Measurements from ENCODE around the gene PKD2L1. TPM values are rescaled to one million over a fixed set of nuclear protein-coding genes. Genes with fewer than 3 reads are reported as not detected.

Gene PKD2L1
- total RNA-seq, 1 experiment from 2014 or later = not detected

DNA sequence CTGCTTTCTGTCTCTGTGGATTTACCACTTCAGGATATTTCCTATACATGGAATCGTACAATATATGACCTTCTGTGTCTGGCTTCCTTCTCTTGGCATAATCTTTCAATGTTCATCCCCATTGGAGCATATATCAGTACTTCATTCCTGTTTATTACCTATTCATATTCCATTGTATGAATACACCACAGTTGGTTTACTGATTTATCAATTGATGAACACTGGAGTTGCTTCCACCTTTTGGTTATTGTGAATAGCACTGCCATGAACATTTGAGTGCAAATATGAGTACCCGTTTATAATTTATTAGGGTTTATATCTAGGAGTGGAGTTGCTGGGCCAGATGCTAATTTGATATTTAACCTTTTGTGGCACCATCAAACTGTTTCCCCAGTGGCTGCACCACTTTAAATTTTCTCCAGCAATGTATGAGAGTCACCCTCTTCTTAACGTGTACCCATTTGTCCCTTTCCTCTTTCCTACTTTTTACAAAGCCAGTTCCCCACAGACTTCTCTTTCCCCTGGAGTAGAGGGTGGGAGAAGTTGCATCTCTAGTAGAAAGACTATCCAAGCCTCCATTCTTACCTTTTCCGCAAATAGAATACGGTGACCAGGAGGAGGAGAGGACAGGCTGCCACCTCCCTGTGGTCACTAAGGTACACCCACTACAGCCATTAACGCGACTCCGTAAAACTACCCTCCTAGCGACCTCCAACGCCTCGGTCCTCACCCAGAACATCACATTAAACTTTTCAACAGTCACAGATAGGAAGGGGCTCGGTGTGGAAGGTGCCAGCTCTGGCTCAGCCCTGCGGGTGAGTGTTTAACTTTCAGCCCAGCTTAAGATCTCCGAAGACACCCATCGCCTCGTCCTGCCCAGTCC, 42.6 kb upstream of the PKD2L1 start:
- no TSS peak for BruUV-seq (replicated peaks)
- H2AFZ ChIP-seq (ENCODE audit: low read length) = peak overlapping the region; percentile 64; the same call in 1 of the 2 replicates
- ATAC-seq = no peak

GRCh38 chr10:100371482-100372027, 41.5 kb upstream of the PKD2L1 start:
- H3K27ac ChIP-seq (ENCODE audit: low read length) = peak overlapping the region; percentile 100
- H3K9ac ChIP-seq (ENCODE audit: low read length) = peak overlapping the region; percentile 100
- CTCF ChIA-PET = interaction anchor here (0.7 kb wide), 1 partner anchor 36 kb away, joined by 5 read pairs; no protein-coding TSS in a partner anchor
- no peaks in the 10 kb centered on the region for H3K9me2 ChIP-seq (replicated peaks; ENCODE audit: low read length)
- no peak for TF ChIP-seq EZH2 (IDR thresholded peaks at IDR 0.05; ENCODE audit: low read length, unreplicated experiment)
- TF ChIP-seq, protein P1, sequence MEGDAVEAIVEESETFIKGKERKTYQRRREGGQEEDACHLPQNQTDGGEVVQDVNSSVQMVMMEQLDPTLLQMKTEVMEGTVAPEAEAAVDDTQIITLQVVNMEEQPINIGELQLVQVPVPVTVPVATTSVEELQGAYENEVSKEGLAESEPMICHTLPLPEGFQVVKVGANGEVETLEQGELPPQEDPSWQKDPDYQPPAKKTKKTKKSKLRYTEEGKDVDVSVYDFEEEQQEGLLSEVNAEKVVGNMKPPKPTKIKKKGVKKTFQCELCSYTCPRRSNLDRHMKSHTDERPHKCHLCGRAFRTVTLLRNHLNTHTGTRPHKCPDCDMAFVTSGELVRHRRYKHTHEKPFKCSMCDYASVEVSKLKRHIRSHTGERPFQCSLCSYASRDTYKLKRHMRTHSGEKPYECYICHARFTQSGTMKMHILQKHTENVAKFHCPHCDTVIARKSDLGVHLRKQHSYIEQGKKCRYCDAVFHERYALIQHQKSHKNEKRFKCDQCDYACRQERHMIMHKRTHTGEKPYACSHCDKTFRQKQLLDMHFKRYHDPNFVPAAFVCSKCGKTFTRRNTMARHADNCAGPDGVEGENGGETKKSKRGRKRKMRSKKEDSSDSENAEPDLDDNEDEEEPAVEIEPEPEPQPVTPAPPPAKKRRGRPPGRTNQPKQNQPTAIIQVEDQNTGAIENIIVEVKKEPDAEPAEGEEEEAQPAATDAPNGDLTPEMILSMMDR (conservative IDR thresholded peaks at IDR 0.05; ENCODE audit: low read depth, low read length) = no peak
- no peak for TF ChIP-seq EZH2phosphoT487 (IDR thresholded peaks at IDR 0.05; ENCODE audit: borderline replicate concordance, low read length)
- no peak for DNase-seq
- H3K9me3 ChIP-seq (ENCODE audit: low read length) = no peaks in the 10 kb centered on the region
- intact Hi-C loops (cut with micrococcal nuclease) = loop anchor here (2.0 to 5.0 kb wide), 2 partner anchors 25 to 84 kb away; partner anchors contain the start of genes BLOC1S2 and SCD
- peak overlapping the region; percentile 49; the same call in 1 of the 2 replicates for H3K4me3 ChIP-seq (ENCODE audit: low read length)
- no peaks in the 10 kb centered on the region for H3K27me3 ChIP-seq (ENCODE audit: low read length)
- H3F3A ChIP-seq (ENCODE audit: low read length, unreplicated experiment) = peaks cover 5% of the 10 kb centered on the region
- peaks cover 37% of the 10 kb centered on the region for H3K4me1 ChIP-seq (ENCODE audit: insufficient read depth, low read length)
- peak overlapping the region; percentile 54; the same call in 1 of the 2 replicates for H2AFZ ChIP-seq (ENCODE audit: low read length)
- peak overlapping the region; percentile 83 for H3K4me2 ChIP-seq (ENCODE audit: low read length)
- no peaks in the 10 kb centered on the region for H3K36me3 ChIP-seq (ENCODE audit: low read depth, low read length)
- POLR2A ChIA-PET (ENCODE audit: unreplicated experiment) = interaction anchor here (0.6 to 1.5 kb wide), 4 partner anchors 22 to 522 kb away, joined by 3 to 14 read pairs (median 4); partner anchors contain the start of gene SCD
- peaks cover 22% of the 10 kb centered on the region for H3K79me2 ChIP-seq (ENCODE audit: low read length)
- no peaks in the 10 kb centered on the region for H4K20me1 ChIP-seq (ENCODE audit: low read length)
- ATAC-seq = no peak
- BruUV-seq (replicated peaks) = no TSS peak

More for the DNA sequence above, 42.6 kb upstream of the PKD2L1 start:
- Histone ChIP-seq H3K4me3 (ENCODE audit: low read length) (peak overlapping the region; percentile 53), H3K9me2 (replicated peaks; ENCODE audit: low read length) (no peaks in the 10 kb centered on the region), H3K79me2 (ENCODE audit: low read length) (peaks cover 22% of the 10 kb centered on the region), H3K27ac (ENCODE audit: low read length) (peak overlapping the region; percentile 100), H3K36me3 (ENCODE audit: low read depth, low read length) (no peaks in the 10 kb centered on the region), H3K4me2 (ENCODE audit: low read length) (peak overlapping the region; percentile 100), H4K20me1 (ENCODE audit: low read length) (no peaks in the 10 kb centered on the region), H3K9ac (ENCODE audit: low read length) (peak overlapping the region; percentile 100), H3K4me1 (ENCODE audit: insufficient read depth, low read length) (peaks cover 37% of the 10 kb centered on the region), H3K27me3 (ENCODE audit: low read length) (no peaks in the 10 kb centered on the region), H3K9me3 (ENCODE audit: low read length) (no peaks in the 10 kb centered on the region), H3F3A (ENCODE audit: low read length, unreplicated experiment) (peaks cover 5% of the 10 kb centered on the region)
- POLR2A ChIA-PET (ENCODE audit: unreplicated experiment) = interaction anchor here (0.6 to 2.1 kb wide), 8 partner anchors 22 to 149 kb away, joined by 3 to 31 read pairs (median 6); partner anchors contain the start of gene SCD
- no peak for DNase-seq
- CTCF ChIA-PET = interaction anchor here (0.6 to 0.7 kb wide), 3 partner anchors 37 to 339 kb away, joined by 5 to 6 read pairs (median 6); no protein-coding TSS in a partner anchor
- intact Hi-C loops (cut with micrococcal nuclease) = loop anchor here (5.0 kb wide), 1 partner anchor 85 kb away; the partner anchor contains the start of gene BLOC1S2
- TF ChIP-seq EZH2phosphoT487 (IDR thresholded peaks at IDR 0.05; ENCODE audit: borderline replicate concordance, low read length) = no peak
- TF ChIP-seq, protein P1 (conservative IDR thresholded peaks at IDR 0.05; ENCODE audit: low read depth, low read length) = no peak
- no peak for TF ChIP-seq EZH2 (IDR thresholded peaks at IDR 0.05; ENCODE audit: low read length, unreplicated experiment)
